Activated T-helper 1 cell treated with anti-CD3 and anti-CD28 coated beads, Interleukin-2, amount 50 U/mL, for 16 hours (primary cell): ENCODE results near the gene ZNF761.

Experiments
- DNase-seq, 2 donors: peaks; one replicate each; pipeline ENCODE4 v3.0.0-alpha.2; 2020; ENCODE audit warnings: low read depth in 1 of 2, low spot score in 1 of 2

The ZNF761 gene

DNA sequence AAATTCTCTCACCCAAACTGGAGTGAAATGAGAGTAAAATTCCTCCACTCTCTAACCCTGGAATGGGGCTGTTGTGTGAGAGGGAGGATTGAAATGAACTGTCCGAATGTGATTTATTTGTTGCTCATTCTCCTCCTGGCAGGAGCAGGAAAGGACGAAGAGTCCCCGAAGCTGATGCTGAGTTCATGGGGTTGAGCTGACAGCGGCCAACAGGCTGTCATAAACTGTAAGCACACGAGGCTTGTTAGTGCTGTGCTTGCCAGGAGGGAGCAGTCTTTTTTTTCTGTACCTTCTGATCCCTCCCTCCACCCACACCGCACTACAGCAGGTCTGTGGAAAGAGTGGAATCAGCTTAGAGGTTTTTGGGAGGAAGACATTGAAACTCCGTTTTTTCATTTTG is 73.1 kb downstream of the ZNF761 start:
- no peak for DNase-seq

GRCh38 chr19:53506728-53507127 is 74.9 kb downstream of the ZNF761 start:
- no peak for DNase-seq
